Measurements from ENCODE around the gene RAG1. TPM values are rescaled to one million over a fixed set of nuclear protein-coding genes. Genes with fewer than 3 reads are reported as not detected.

RAG1 gene
- total and polyA plus RNA-seq, 2 donors from 2014 or later, result 1.4 to 1.9 TPM

DNA sequence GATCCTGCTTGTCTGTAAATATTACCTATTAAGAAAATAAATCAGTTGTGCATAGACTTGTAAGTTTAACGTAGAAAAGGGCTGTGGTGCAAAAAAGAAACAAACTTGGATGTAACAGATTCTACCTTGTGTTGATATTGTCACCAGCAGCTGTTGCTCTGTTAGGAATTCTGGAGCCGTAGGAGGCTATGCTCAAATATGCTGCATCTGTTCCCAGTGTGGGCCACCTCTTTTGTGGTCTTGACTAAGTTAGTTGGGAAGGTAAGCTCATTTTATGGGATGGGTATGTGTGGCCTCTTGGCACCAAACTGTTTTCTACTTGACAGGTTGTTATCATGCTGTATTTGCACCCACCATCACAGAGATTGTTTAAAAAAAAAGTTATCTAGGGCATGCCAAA, 59.7 kb downstream of the RAG1 start:
- no peaks in the 10 kb centered on the region for H3K4me1 ChIP-seq (ENCODE audit: control insufficient read depth in 2 of 3, insufficient read depth in 2 of 3, low read depth in 1 of 3, low read length in 3 of 3)
- DNase-seq (no peak), FAIRE-seq (no peak)
- no peak overlapping the region for H3K9ac ChIP-seq (ENCODE audit: low read length in 3 of 3)
- no peak overlapping the region for H3K27ac ChIP-seq (ENCODE audit: low read depth in 2 of 2, low read length in 2 of 2)
- intact Hi-C loops (cut with DNase I), result no loop called here
- no peaks in the 10 kb centered on the region for H3K36me3 ChIP-seq (ENCODE audit: control insufficient read depth in 2 of 3, insufficient read depth in 3 of 3, low read length in 3 of 3)
- H3K4me3 ChIP-seq (ENCODE audit: low read length in 3 of 3), result no peak overlapping the region
- no peaks in the 10 kb centered on the region for H3K9me3 ChIP-seq (ENCODE audit: control insufficient read depth in 2 of 3, insufficient read depth in 1 of 3, low read length in 3 of 3)
- H3K27me3 ChIP-seq (ENCODE audit: control insufficient read depth, insufficient read depth, low read length), result no peaks in the 10 kb centered on the region
- TF ChIP-seq, protein P1, sequence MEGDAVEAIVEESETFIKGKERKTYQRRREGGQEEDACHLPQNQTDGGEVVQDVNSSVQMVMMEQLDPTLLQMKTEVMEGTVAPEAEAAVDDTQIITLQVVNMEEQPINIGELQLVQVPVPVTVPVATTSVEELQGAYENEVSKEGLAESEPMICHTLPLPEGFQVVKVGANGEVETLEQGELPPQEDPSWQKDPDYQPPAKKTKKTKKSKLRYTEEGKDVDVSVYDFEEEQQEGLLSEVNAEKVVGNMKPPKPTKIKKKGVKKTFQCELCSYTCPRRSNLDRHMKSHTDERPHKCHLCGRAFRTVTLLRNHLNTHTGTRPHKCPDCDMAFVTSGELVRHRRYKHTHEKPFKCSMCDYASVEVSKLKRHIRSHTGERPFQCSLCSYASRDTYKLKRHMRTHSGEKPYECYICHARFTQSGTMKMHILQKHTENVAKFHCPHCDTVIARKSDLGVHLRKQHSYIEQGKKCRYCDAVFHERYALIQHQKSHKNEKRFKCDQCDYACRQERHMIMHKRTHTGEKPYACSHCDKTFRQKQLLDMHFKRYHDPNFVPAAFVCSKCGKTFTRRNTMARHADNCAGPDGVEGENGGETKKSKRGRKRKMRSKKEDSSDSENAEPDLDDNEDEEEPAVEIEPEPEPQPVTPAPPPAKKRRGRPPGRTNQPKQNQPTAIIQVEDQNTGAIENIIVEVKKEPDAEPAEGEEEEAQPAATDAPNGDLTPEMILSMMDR (IDR thresholded peaks at IDR 0.05; ENCODE audit: borderline replicate concordance, extremely low read depth, insufficient read depth), result no peak

DNA sequence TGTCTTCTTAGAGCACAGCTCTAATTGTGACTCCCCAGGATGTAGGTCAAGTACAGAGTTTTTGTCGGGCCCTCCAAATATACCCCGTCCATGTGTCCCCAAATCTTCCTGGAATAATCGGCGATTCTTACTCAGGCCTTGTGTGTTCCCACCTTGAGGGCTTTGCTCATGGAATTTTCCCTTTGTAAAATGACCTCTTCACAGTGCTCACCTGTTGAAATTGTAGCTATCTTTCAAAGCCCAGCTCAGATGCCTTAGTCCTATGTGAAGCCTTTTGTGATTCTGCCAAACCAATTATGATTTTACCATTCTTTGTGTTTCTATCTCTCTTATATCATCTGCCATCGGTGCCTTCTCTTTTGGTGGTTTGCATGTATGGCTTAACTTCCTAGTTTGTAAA, 60.3 kb downstream of the RAG1 start:
- intact Hi-C loops (cut with DNase I), result no loop called here
- no peaks in the 10 kb centered on the region for H3K36me3 ChIP-seq (ENCODE audit: control insufficient read depth in 2 of 3, insufficient read depth in 3 of 3, low read length in 3 of 3)
- H3K27ac ChIP-seq (ENCODE audit: low read depth in 2 of 2, low read length in 2 of 2), result no peak overlapping the region
- no peaks in the 10 kb centered on the region for H3K4me1 ChIP-seq (ENCODE audit: control insufficient read depth in 2 of 3, insufficient read depth in 2 of 3, low read depth in 1 of 3, low read length in 3 of 3)
- H3K9ac ChIP-seq (ENCODE audit: low read length in 3 of 3), result no peak overlapping the region
- TF ChIP-seq, protein P1 (IDR thresholded peaks at IDR 0.05; ENCODE audit: borderline replicate concordance, extremely low read depth, insufficient read depth), result no peak
- no peak overlapping the region for H3K4me3 ChIP-seq (ENCODE audit: low read length in 3 of 3)
- FAIRE-seq (no peak), DNase-seq (no peak)
- no peaks in the 10 kb centered on the region for H3K9me3 ChIP-seq (ENCODE audit: control insufficient read depth in 2 of 3, insufficient read depth in 1 of 3, low read length in 3 of 3)
- no peaks in the 10 kb centered on the region for H3K27me3 ChIP-seq (ENCODE audit: control insufficient read depth, insufficient read depth, low read length)

DNA sequence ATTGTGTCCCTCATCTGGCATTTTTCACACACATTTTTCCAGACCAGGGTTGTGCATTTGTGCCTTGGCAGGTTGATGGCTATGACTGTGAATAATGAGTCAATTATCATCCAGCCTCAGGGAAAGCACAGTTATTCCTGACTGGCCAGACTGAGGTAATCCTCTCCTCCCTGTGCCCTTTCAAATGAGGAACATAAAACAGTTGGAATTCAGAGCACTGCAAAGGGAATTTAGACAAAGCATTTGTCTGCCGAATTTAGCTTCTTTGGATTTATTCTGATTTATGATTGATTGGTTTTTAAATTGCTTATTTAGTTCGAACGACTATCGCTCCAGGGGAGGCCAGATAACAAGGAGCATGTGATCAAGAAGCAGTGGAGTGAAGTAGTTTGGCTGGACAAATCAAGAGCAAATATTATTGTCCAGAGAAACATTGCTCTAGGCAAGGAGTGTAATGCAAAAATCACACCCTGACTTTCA, 61.0 kb downstream of the RAG1 start:
- no peak overlapping the region for H3K27ac ChIP-seq (ENCODE audit: low read depth in 2 of 2, low read length in 2 of 2)
- no peaks in the 10 kb centered on the region for H3K4me1 ChIP-seq (ENCODE audit: control insufficient read depth in 2 of 3, insufficient read depth in 2 of 3, low read depth in 1 of 3, low read length in 3 of 3)
- H3K27me3 ChIP-seq (ENCODE audit: control insufficient read depth, insufficient read depth, low read length), result no peaks in the 10 kb centered on the region
- H3K36me3 ChIP-seq (ENCODE audit: control insufficient read depth in 2 of 3, insufficient read depth in 3 of 3, low read length in 3 of 3), result no peaks in the 10 kb centered on the region
- H3K9ac ChIP-seq (ENCODE audit: low read length in 3 of 3), result no peak overlapping the region
- DNase-seq (peak in 2 of 5 donors; percentile 36 to 53), FAIRE-seq (no peak)
- no peaks in the 10 kb centered on the region for H3K9me3 ChIP-seq (ENCODE audit: control insufficient read depth in 2 of 3, insufficient read depth in 1 of 3, low read length in 3 of 3)
- TF ChIP-seq, protein P1 (IDR thresholded peaks at IDR 0.05; ENCODE audit: borderline replicate concordance, extremely low read depth, insufficient read depth), result no peak
- intact Hi-C loops (cut with DNase I), result no loop called here
- H3K4me3 ChIP-seq (ENCODE audit: low read length in 3 of 3), result no peak overlapping the region

Other genes with a start within 250 kb of the RAG1 start
- gene TRAF6, start 57.7 kb upstream of the RAG1 start, total RNA-seq, result 16.5 TPM
- 4.0 TPM for gene TRAF6, start 57.7 kb upstream of the RAG1 start, polyA plus RNA-seq (ENCODE audit: insufficient read depth, low read depth, low replicate concordance)
- 13.4 TPM for gene IFTAP, start 26.5 kb downstream of the RAG1 start, total RNA-seq
- gene IFTAP, start 26.5 kb downstream of the RAG1 start, polyA plus RNA-seq (ENCODE audit: insufficient read depth, low read depth, low replicate concordance), result 49.3 TPM
- not detected for gene RAG2, start 30.2 kb downstream of the RAG1 start, total RNA-seq
- not detected for gene RAG2, start 30.2 kb downstream of the RAG1 start, polyA plus RNA-seq (ENCODE audit: insufficient read depth, low read depth, low replicate concordance)